Kidney epithelial cell (primary cell): ENCODE results near the gene BFSP1. TPM values are rescaled to one million over a fixed set of nuclear protein-coding genes. Genes with fewer than 3 reads are reported as not detected.

Experiments used
- DNase-seq: peaks from one replicate; pipeline ENCODE4 v3.0.0-alpha.2; 2010; ENCODE audit warnings: low read depth
- H3K27me3 ChIP-seq: 2 replicates; pipeline ENCODE4 v1.6.0; 2011; ENCODE audit warnings: low read length; ENCODE audit not compliant: control insufficient read depth, insufficient read depth
- H3K36me3 ChIP-seq: 2 replicates; pipeline ENCODE4 v1.5.1; 2011; ENCODE audit warnings: low read length; ENCODE audit not compliant: control insufficient read depth, insufficient read depth
- H3K4me3 ChIP-seq: 2 replicates; pipeline ENCODE4 v1.5.1; 2011; ENCODE audit warnings: low read depth, mild to moderate bottlenecking, control low read depth, low read length
- total RNA-seq: library from RNA; depleted of rRNA; stranded (reverse); fragments of >200 nt; gene quantifications from 2 replicates; pipeline ENCODE4 v1.2.3, GENCODE V29; 2015
- TF ChIP-seq, protein P1 (sequence below): IDR thresholded peaks from 2 replicates; pipeline ENCODE4 v1.5.1; 2011; ENCODE audit warnings: mild to moderate bottlenecking, moderate library complexity, low read length, control low read depth, inconsistent platforms; ENCODE audit not compliant: insufficient read depth, poor library complexity, severe bottlenecking

The BFSP1 gene
- total RNA-seq, 1 donor from 2014 or later: 4.5 TPM

- no peaks in the 10 kb centered on the region for H3K27me3 ChIP-seq
- no peak for DNase-seq
- H3K36me3 ChIP-seq: no peaks in the 10 kb centered on the region
- TF ChIP-seq, protein P1, sequence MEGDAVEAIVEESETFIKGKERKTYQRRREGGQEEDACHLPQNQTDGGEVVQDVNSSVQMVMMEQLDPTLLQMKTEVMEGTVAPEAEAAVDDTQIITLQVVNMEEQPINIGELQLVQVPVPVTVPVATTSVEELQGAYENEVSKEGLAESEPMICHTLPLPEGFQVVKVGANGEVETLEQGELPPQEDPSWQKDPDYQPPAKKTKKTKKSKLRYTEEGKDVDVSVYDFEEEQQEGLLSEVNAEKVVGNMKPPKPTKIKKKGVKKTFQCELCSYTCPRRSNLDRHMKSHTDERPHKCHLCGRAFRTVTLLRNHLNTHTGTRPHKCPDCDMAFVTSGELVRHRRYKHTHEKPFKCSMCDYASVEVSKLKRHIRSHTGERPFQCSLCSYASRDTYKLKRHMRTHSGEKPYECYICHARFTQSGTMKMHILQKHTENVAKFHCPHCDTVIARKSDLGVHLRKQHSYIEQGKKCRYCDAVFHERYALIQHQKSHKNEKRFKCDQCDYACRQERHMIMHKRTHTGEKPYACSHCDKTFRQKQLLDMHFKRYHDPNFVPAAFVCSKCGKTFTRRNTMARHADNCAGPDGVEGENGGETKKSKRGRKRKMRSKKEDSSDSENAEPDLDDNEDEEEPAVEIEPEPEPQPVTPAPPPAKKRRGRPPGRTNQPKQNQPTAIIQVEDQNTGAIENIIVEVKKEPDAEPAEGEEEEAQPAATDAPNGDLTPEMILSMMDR: no peak
- no peak overlapping the region for H3K4me3 ChIP-seq
These were observed 23.6 kb downstream of the BFSP1 start for GRCh38 chr20:17507531-17507930.

- TF ChIP-seq, protein P1: no peak
- no peak overlapping the region for H3K4me3 ChIP-seq
- H3K27me3 ChIP-seq: no peaks in the 10 kb centered on the region
- no peaks in the 10 kb centered on the region for H3K36me3 ChIP-seq
- no peak for DNase-seq
These were observed 24.1 kb downstream of the BFSP1 start for GRCh38 chr20:17507032-17507431.

DNA sequence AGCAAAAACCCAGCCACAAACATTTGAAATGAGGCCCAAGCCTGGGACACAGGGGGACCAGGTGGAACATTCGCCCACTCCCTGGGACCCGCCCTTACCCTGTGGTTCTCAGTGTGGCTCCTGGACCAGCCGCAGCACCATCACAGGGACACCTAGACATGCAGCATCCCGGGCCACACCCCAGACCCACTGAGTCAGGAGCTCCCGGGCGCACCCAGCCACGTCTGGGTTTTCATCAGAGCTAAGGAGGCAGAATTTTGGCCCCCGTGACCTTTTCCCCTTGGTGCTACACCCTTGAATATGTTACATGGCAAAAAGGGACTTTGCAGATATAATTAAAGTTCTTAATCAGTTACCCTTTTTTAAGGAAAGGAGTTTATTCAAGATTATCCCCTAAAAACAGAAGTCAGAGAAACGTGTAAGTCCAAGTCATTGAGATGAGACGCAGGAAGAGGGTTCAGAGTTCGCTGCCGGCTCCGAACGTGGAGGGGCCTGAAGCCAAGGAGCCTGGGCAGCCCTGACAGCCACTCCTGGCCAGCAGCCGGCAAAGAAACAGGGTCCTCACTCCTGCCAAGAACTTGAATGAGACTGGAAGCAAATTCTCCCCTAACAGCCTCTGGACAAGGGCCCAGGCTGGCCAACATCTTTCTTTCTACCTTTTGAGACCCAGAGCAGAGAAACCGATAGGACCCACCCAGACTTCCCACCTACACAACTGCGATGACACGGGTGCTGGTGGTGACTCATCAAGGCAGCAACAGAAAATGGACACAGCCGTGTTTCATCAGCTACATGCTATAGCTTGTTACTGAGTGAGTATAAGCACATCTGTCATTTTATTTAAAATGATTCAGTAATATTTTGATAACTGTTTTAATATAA, 25.3 kb downstream of the BFSP1 start:
- H3K36me3 ChIP-seq: no peaks in the 10 kb centered on the region
- TF ChIP-seq, protein P1: no peak
- no peak overlapping the region for H3K4me3 ChIP-seq
- DNase-seq: no peak
- no peaks in the 10 kb centered on the region for H3K27me3 ChIP-seq

GRCh38 chr20:17504898-17505635, 26.1 kb downstream of the BFSP1 start:
- no peaks in the 10 kb centered on the region for H3K27me3 ChIP-seq
- no peak for DNase-seq
- H3K4me3 ChIP-seq: peak overlapping the region; percentile 36
- no peaks in the 10 kb centered on the region for H3K36me3 ChIP-seq
- TF ChIP-seq, protein P1: peak; percentile 34

- H3K36me3 ChIP-seq: no peaks in the 10 kb centered on the region
- H3K4me3 ChIP-seq: no peak overlapping the region
- no peaks in the 10 kb centered on the region for H3K27me3 ChIP-seq
- TF ChIP-seq, protein P1: no peak
- no peak for DNase-seq
These were observed 26.9 kb downstream of the BFSP1 start for GRCh38 chr20:17504066-17504897.
